Cerebellar nuclear complex (tissue), 1 donor: Measurements from ENCODE around the gene ACTR1B.
"Not testable (repeated sequence)": the region's sequence is repeated elsewhere in the genome, so short reads cannot be mapped to it uniquely, and the experiment has no call there.

Source experiments
- DNase-seq, 2 experiments: peaks; one replicate each; lab custom pipeline; 2025; lab: John Stamatoyannopoulos, UW

The ACTR1B gene

DNA sequence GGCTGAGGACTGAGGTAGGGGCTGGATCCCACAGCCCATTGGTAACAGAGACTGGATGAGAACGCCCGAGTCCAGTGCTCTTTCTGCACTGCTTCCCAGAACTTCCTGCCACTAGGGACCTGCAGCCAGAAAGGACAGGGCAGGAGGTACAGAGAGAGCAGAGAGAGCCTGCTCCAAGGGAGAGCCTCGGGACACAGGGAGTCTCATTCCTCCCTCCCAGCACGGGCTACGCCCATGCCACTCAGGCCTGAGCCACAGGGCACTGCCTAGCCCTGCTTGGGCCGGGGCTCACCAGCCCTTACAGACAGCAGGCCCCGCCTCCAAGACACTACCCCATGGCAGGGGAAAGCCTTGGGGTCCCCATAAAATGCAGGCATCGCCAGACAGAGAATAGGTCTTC lies 48.1 kb downstream of the ACTR1B start:
- DNase-seq = not testable (repeated sequence)

DNA sequence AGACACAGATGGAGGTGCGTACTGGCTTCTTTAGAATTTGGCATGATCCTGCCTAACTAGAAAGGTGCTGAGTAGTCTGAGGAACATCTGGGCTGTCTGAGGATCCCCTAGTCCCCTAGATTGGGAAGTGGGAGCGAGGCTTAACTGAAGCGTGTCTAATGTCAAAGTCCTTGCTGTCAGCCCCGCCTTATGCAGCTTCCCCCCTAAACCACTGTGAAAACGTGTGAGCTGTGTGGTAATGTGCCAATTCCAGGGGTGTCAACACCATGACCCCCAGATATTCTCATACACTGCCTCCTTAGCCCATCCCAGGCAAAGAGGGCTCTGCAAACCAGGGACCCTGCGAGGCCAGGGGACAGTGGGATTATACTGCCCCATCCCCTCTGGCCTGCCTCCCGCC lies 51.9 kb downstream of the ACTR1B start:
- DNase-seq = not testable (repeated sequence)

DNA sequence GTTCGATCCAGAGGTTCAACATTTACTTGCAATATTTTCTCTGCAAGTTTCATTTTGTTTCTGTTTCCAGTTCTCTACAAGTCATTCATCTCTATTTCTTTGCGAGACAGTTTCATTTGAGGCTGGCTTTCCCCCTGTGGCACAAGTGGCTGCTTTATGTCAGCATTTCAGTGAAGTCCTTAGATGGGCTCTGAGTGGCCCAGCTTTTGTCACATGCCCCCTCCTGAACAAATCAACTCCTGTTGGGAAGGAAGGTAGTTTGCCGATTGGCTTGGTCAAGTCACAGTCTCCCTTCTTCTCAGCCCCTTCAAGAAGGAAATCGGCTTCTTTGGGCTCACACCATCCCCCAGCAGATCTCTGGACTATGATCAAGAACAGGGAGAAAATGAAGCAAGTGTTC lies 55.1 kb downstream of the ACTR1B start:
- not testable (repeated sequence) for DNase-seq
